GM23338 (cell line): ENCODE results near the gene STOX1. TPM values are rescaled to one million over a fixed set of nuclear protein-coding genes. Genes with fewer than 3 reads are reported as not detected.

Experiments used
- ATAC-seq: fragments of 200-7000 bp; cut with Tn5 transposase; 3 replicates; pipeline ENCODE4 v1.9.1; 2020
- DNase-seq: peaks from one replicate; pipeline ENCODE4 v3.0.0-alpha.2; 2015; ENCODE audit warnings: low spot score
- H2AFZ ChIP-seq: fragments of 200-600 bp; sonication (generic); 2 replicates; pipeline ENCODE4 v1.8.0; 2016; ENCODE audit warnings: antibody characterized with exemption, mild to moderate bottlenecking, moderate library complexity
- H3F3A ChIP-seq: fragments of 200-600 bp; sonication (generic); replicated peaks from 2 replicates; pipeline ENCODE4 v1.8.0; 2017; ENCODE audit warnings: antibody characterized with exemption, mixed run types, low read depth
- H3K27ac ChIP-seq: fragments of 200-600 bp; sonication (generic); 2 replicates; pipeline ENCODE4 v1.6.1; 2016; ENCODE audit warnings: low read depth
- H3K27me3 ChIP-seq: fragments of 200-600 bp; sonication (generic); 2 replicates; pipeline ENCODE4 v1.8.0; 2016; ENCODE audit warnings: mild to moderate bottlenecking, mixed run types, moderate library complexity; ENCODE audit not compliant: insufficient read depth
- H3K36me3 ChIP-seq: fragments of 200-600 bp; sonication (generic); 2 replicates; pipeline ENCODE4 v1.8.0; 2016; ENCODE audit warnings: mild to moderate bottlenecking; ENCODE audit not compliant: insufficient read depth
- H3K4me1 ChIP-seq: fragments of 200-600 bp; sonication (generic); 2 replicates; pipeline ENCODE4 v1.8.0; 2016; ENCODE audit warnings: mild to moderate bottlenecking, moderate library complexity; ENCODE audit not compliant: insufficient read depth
- H3K4me2 ChIP-seq: fragments of 200-600 bp; sonication (generic); 2 replicates; pipeline ENCODE4 v1.7.1; 2017; ENCODE audit warnings: mixed run types
- H3K4me3 ChIP-seq: fragments of 200-600 bp; sonication (generic); 2 replicates; pipeline ENCODE4 v1.6.1; 2016; ENCODE audit warnings: mixed run types
- H3K79me2 ChIP-seq: fragments of 200-600 bp; sonication (generic); replicated peaks from 2 replicates; pipeline ENCODE4 v1.8.0; 2017; ENCODE audit warnings: mild to moderate bottlenecking; ENCODE audit not compliant: insufficient read depth
- H3K9me2 ChIP-seq: fragments of 200-600 bp; sonication (generic); 2 replicates; pipeline ENCODE4 v1.8.0; 2017; ENCODE audit not compliant: insufficient read depth
- H4K20me1 ChIP-seq: fragments of 200-600 bp; sonication (generic); replicated peaks from 2 replicates; pipeline ENCODE4 v1.8.0; 2017; ENCODE audit warnings: mild to moderate bottlenecking; ENCODE audit not compliant: insufficient read depth
- H3K27ac Mint-ChIP-seq: 2 replicates; pipeline ENCODE4 v1.8.0; 2020; ENCODE audit warnings: inconsistent platforms, mild to moderate bottlenecking, moderate library complexity, mixed read lengths
- H3K27me3 Mint-ChIP-seq: 3 replicates; pipeline ENCODE4 v1.8.0; 2022; ENCODE audit warnings: low read depth, mild to moderate bottlenecking, moderate library complexity, mixed read lengths, inconsistent platforms; ENCODE audit not compliant: insufficient read depth, poor library complexity
- H3K36me3 Mint-ChIP-seq: 3 replicates; pipeline ENCODE4 v1.8.0; 2021; ENCODE audit warnings: low read depth, mild to moderate bottlenecking, inconsistent platforms, moderate library complexity, mixed read lengths
- H3K4me1 Mint-ChIP-seq: 3 replicates; pipeline ENCODE4 v1.8.0; 2020; ENCODE audit warnings: mild to moderate bottlenecking, inconsistent platforms, mixed read lengths
- H3K4me3 Mint-ChIP-seq: 3 replicates; pipeline ENCODE4 v1.8.0; 2021; ENCODE audit warnings: moderate library complexity, mild to moderate bottlenecking, inconsistent platforms, mixed read lengths
- H3K9me3 Mint-ChIP-seq: 3 replicates; pipeline ENCODE4 v1.8.0; 2020; ENCODE audit warnings: moderate library complexity, mild to moderate bottlenecking, inconsistent platforms, mixed read lengths
- CREB1 ChIP-seq: fragments of 250-450 bp; sonication (Bioruptor Pico); IDR thresholded peaks from 2 replicates; pipeline ENCODE4 v1.5.0; 2020; ENCODE audit warnings: low read depth, mild to moderate bottlenecking, moderate library complexity
- EZH2 ChIP-seq: fragments of 200-600 bp; sonication (generic); IDR thresholded peaks from one replicate; pipeline ENCODE4 v1.8.0; 2017; ENCODE audit warnings: antibody characterized with exemption, mild to moderate bottlenecking, low read depth; ENCODE audit not compliant: unreplicated experiment
- EZH2phosphoT487 ChIP-seq: fragments of 200-600 bp; sonication (generic); IDR thresholded peaks from one replicate; pipeline ENCODE4 v1.8.1; 2018; ENCODE audit warnings: antibody characterized with exemption; ENCODE audit not compliant: unreplicated experiment
- JUNB ChIP-seq: IDR thresholded peaks from one replicate; pipeline ENCODE4 v1.6.1; 2016; ENCODE audit warnings: antibody characterized with exemption; ENCODE audit not compliant: unreplicated experiment
- NANOG ChIP-seq: IDR thresholded peaks from 2 replicates; pipeline ENCODE4 v1.6.1; 2016; ENCODE audit warnings: antibody characterized with exemption, borderline replicate concordance
- POLR2AphosphoS5 ChIP-seq: IDR thresholded peaks from 2 replicates; pipeline ENCODE4 v1.6.1; 2016; ENCODE audit warnings: antibody characterized with exemption, low read depth
- REST ChIP-seq: IDR thresholded peaks from one replicate; pipeline ENCODE4 v1.6.1; 2018; ENCODE audit warnings: antibody characterized with exemption; ENCODE audit not compliant: unreplicated experiment
- STAT1 ChIP-seq: IDR thresholded peaks from one replicate; pipeline ENCODE4 v1.6.1; 2016; ENCODE audit warnings: antibody characterized with exemption; ENCODE audit not compliant: unreplicated experiment
- ZNF114 ChIP-seq: fragments of 250-450 bp; sonication (Bioruptor Pico); IDR thresholded peaks from 2 replicates; pipeline ENCODE4 v1.5.0; 2020; ENCODE audit warnings: mild to moderate bottlenecking, moderate library complexity
- ZNF331 ChIP-seq: fragments of 250-450 bp; sonication (Bioruptor Pico); IDR thresholded peaks from 2 replicates; pipeline ENCODE4 v1.5.0; 2020; ENCODE audit warnings: low read depth, mild to moderate bottlenecking, moderate library complexity
- polyA plus RNA-seq: library from polyadenylated mRNA; unstranded; fragments of >200 nt; fragmentation: Nextera tagmentation; extraction: Ambion mirVana; gene quantifications from 2 replicates; pipeline ENCODE4 v1.2.1, GENCODE V29; 2016
- total RNA-seq: library from RNA; depleted of rRNA; stranded (reverse); fragments of >200 nt; shearing (Covaris generic); gene quantifications from 2 replicates; pipeline ENCODE4 v1.2.3, GENCODE V29; 2014
- TF ChIP-seq, protein P1 (sequence below): IDR thresholded peaks from 2 replicates; pipeline ENCODE4 v1.6.1; 2016; ENCODE audit warnings: antibody characterized with exemption
- TF ChIP-seq, protein P2 (sequence below): fragments of 250-450 bp; sonication (Bioruptor Pico); IDR thresholded peaks from 2 replicates; pipeline ENCODE4 v1.5.0; 2020; ENCODE audit warnings: mild to moderate bottlenecking, moderate library complexity
- TF ChIP-seq, protein P3 (sequence below), 2 experiments: fragments of 200-600 bp in 1 of 2; sonication (generic) in 1 of 2; conservative IDR thresholded peaks; 2 replicates each; pipeline versions ENCODE4 v1.5.1 to v1.6.1; 2016 to 2017; ENCODE audit warnings: antibody characterized with exemption in 2 of 2, low read depth in 2 of 2, mild to moderate bottlenecking in 2 of 2, moderate library complexity in 1 of 2

Gene STOX1
- total and polyA plus RNA-seq, 2 experiments from 2014 or later, result 1.6 to 2.2 TPM

DNA sequence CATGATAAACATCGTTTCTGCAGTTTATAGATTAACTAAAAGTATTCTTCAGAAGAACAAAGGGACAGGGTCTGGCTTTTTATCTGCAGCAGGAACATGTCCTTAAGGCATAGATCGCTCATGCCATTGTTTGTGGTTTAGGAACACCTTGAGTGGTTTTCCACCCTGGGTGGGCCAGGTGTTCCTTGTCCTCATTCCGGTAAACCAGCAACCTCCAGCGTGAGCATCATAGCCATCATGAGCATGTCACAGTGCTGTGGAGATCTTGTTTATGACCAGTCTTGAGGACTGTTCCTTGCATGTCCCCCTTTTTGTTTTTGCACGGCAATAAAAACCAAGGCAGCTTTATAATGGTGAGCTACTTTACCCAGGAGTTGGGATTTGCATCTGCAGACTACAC, 33.9 kb downstream of the STOX1 start:
- Histone ChIP-seq H3K9me2 (no peaks in the 10 kb centered on the region), H3K4me3 (no peak overlapping the region), H2AFZ (no peak overlapping the region), H3K36me3 (no peaks in the 10 kb centered on the region), H3K4me2 (no peak overlapping the region), H3K79me2 (no peaks in the 10 kb centered on the region), H4K20me1 (no peaks in the 10 kb centered on the region), H3K4me1 (no peaks in the 10 kb centered on the region), H3F3A (no peaks in the 10 kb centered on the region), H3K27me3 (no peaks in the 10 kb centered on the region), H3K27ac (no peak overlapping the region)
- no peak for ATAC-seq
- peaks cover 45% of the 10 kb centered on the region for H3K9me3 Mint-ChIP-seq
- peaks cover 28% of the 10 kb centered on the region for H3K36me3 Mint-ChIP-seq
- H3K27ac Mint-ChIP-seq, result no peak overlapping the region
- DNase-seq, result peak; percentile 36
- peaks cover 6% of the 10 kb centered on the region for H3K4me1 Mint-ChIP-seq
- H3K4me3 Mint-ChIP-seq, result no peak overlapping the region
- TF ChIP-seq EZH2phosphoT487, result no peak
- no peak for TF ChIP-seq POLR2AphosphoS5
- TF ChIP-seq, protein P1, sequence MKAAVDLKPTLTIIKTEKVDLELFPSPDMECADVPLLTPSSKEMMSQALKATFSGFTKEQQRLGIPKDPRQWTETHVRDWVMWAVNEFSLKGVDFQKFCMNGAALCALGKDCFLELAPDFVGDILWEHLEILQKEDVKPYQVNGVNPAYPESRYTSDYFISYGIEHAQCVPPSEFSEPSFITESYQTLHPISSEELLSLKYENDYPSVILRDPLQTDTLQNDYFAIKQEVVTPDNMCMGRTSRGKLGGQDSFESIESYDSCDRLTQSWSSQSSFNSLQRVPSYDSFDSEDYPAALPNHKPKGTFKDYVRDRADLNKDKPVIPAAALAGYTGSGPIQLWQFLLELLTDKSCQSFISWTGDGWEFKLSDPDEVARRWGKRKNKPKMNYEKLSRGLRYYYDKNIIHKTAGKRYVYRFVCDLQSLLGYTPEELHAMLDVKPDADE, result no peak
- TF ChIP-seq NANOG, result no peak
- no peak for TF ChIP-seq ZNF331 (CRISPR knock-in tag)
- TF ChIP-seq, protein P2, sequence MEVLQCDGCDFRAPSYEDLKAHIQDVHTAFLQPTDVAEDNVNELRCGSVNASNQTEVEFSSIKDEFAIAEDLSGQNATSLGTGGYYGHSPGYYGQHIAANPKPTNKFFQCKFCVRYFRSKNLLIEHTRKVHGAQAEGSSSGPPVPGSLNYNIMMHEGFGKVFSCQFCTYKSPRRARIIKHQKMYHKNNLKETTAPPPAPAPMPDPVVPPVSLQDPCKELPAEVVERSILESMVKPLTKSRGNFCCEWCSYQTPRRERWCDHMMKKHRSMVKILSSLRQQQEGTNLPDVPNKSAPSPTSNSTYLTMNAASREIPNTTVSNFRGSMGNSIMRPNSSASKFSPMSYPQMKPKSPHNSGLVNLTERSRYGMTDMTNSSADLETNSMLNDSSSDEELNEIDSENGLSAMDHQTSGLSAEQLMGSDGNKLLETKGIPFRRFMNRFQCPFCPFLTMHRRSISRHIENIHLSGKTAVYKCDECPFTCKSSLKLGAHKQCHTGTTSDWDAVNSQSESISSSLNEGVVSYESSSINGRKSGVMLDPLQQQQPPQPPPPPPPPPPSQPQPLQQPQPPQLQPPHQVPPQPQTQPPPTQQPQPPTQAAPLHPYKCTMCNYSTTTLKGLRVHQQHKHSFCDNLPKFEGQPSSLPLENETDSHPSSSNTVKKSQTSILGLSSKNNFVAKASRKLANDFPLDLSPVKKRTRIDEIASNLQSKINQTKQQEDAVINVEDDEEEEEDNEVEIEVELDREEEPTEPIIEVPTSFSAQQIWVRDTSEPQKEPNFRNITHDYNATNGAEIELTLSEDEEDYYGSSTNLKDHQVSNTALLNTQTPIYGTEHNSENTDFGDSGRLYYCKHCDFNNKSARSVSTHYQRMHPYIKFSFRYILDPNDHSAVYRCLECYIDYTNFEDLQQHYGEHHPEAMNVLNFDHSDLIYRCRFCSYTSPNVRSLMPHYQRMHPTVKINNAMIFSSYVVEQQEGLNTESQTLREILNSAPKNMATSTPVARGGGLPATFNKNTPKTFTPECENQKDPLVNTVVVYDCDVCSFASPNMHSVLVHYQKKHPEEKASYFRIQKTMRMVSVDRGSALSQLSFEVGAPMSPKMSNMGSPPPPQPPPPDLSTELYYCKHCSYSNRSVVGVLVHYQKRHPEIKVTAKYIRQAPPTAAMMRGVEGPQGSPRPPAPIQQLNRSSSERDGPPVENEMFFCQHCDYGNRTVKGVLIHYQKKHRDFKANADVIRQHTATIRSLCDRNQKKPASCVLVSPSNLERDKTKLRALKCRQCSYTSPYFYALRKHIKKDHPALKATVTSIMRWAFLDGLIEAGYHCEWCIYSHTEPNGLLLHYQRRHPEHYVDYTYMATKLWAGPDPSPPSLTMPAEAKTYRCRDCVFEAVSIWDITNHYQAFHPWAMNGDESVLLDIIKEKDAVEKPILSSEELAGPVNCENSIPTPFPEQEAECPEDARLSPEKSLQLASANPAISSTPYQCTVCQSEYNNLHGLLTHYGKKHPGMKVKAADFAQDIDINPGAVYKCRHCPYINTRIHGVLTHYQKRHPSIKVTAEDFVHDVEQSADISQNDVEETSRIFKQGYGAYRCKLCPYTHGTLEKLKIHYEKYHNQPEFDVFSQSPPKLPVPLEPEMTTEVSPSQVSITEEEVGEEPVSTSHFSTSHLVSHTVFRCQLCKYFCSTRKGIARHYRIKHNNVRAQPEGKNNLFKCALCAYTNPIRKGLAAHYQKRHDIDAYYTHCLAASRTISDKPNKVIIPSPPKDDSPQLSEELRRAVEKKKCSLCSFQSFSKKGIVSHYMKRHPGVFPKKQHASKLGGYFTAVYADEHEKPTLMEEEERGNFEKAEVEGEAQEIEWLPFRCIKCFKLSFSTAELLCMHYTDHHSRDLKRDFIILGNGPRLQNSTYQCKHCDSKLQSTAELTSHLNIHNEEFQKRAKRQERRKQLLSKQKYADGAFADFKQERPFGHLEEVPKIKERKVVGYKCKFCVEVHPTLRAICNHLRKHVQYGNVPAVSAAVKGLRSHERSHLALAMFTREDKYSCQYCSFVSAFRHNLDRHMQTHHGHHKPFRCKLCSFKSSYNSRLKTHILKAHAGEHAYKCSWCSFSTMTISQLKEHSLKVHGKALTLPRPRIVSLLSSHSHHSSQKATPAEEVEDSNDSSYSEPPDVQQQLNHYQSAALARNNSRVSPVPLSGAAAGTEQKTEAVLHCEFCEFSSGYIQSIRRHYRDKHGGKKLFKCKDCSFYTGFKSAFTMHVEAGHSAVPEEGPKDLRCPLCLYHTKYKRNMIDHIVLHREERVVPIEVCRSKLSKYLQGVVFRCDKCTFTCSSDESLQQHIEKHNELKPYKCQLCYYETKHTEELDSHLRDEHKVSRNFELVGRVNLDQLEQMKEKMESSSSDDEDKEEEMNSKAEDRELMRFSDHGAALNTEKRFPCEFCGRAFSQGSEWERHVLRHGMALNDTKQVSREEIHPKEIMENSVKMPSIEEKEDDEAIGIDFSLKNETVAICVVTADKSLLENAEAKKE (CRISPR knock-in tag), result no peak
- TF ChIP-seq JUNB, result no peak
- no peak for TF ChIP-seq REST
- TF ChIP-seq CREB1, result no peak
- TF ChIP-seq ZNF114 (CRISPR knock-in tag), result no peak
- TF ChIP-seq STAT1, result no peak
- TF ChIP-seq, protein P3, sequence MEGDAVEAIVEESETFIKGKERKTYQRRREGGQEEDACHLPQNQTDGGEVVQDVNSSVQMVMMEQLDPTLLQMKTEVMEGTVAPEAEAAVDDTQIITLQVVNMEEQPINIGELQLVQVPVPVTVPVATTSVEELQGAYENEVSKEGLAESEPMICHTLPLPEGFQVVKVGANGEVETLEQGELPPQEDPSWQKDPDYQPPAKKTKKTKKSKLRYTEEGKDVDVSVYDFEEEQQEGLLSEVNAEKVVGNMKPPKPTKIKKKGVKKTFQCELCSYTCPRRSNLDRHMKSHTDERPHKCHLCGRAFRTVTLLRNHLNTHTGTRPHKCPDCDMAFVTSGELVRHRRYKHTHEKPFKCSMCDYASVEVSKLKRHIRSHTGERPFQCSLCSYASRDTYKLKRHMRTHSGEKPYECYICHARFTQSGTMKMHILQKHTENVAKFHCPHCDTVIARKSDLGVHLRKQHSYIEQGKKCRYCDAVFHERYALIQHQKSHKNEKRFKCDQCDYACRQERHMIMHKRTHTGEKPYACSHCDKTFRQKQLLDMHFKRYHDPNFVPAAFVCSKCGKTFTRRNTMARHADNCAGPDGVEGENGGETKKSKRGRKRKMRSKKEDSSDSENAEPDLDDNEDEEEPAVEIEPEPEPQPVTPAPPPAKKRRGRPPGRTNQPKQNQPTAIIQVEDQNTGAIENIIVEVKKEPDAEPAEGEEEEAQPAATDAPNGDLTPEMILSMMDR (conservative IDR thresholded peaks at IDR 0.05; ENCODE audit: low read depth in 2 of 2), result no peak
- TF ChIP-seq EZH2, result no peak
- H3K27me3 Mint-ChIP-seq, result peaks cover 5% of the 10 kb centered on the region
